Trophoblast cell (in vitro differentiated cells and primary cell): Measurements from ENCODE around the gene ALG10.
"Not testable (repeated sequence)": the region's sequence is repeated elsewhere in the genome, so short reads cannot be mapped to it uniquely, and the experiment has no call there.

Source experiments
- DNase-seq, 2 donors: peaks; one replicate each; pipeline ENCODE4 v3.0.0-alpha.2; 2016
- H2AFZ ChIP-seq: 2 replicates; pipeline ENCODE4 v1.6.1; 2013; ENCODE audit warnings: low read length, moderate library complexity, mild to moderate bottlenecking; ENCODE audit not compliant: insufficient read depth, poor library complexity
- H2AK5ac ChIP-seq: 2 replicates; pipeline ENCODE4 v1.6.1; 2013; ENCODE audit warnings: mild to moderate bottlenecking, low read length
- H2BK120ac ChIP-seq: 2 replicates; pipeline ENCODE4 v1.6.1; 2013; ENCODE audit warnings: low read length, mild to moderate bottlenecking, moderate library complexity; ENCODE audit not compliant: insufficient read depth, poor library complexity
- H2BK12ac ChIP-seq: 2 replicates; pipeline ENCODE4 v1.6.1; 2013; ENCODE audit warnings: mild to moderate bottlenecking, low read length, moderate library complexity
- H2BK5ac ChIP-seq: 2 replicates; pipeline ENCODE4 v1.6.1; 2013; ENCODE audit warnings: low read length, low read depth, moderate library complexity, mild to moderate bottlenecking; ENCODE audit not compliant: poor library complexity
- H3K14ac ChIP-seq: 2 replicates; pipeline ENCODE4 v1.6.1; 2013; ENCODE audit warnings: mild to moderate bottlenecking, low read length
- H3K18ac ChIP-seq: 2 replicates; pipeline ENCODE4 v1.6.1; 2013; ENCODE audit warnings: mild to moderate bottlenecking, low read length
- H3K23ac ChIP-seq: 2 replicates; pipeline ENCODE4 v1.6.1; 2013; ENCODE audit warnings: low read length
- H3K27ac ChIP-seq: 2 replicates; pipeline ENCODE4 v1.5.1; 2013; ENCODE audit warnings: low read depth, mild to moderate bottlenecking, inconsistent platforms, low read length, moderate library complexity
- H3K27me3 ChIP-seq: 2 replicates; pipeline ENCODE4 v1.6.1; 2013; ENCODE audit warnings: inconsistent platforms, mild to moderate bottlenecking, low read length, moderate library complexity; ENCODE audit not compliant: insufficient read depth
- H3K36me3 ChIP-seq, 2 experiments: 1 replicate in 1 of 2; 2 replicates in 1 of 2; pipeline ENCODE4 v1.6.1; 2013; ENCODE audit warnings: low read length in 2 of 2, mild to moderate bottlenecking in 2 of 2, moderate library complexity in 1 of 2; ENCODE audit not compliant: insufficient read depth in 2 of 2, control insufficient read depth in 1 of 2
- H3K4ac ChIP-seq: 2 replicates; pipeline ENCODE4 v1.6.1; 2013; ENCODE audit warnings: low read depth, mild to moderate bottlenecking, low read length, moderate library complexity
- H3K4me1 ChIP-seq, 2 experiments: 1 replicate in 1 of 2; 2 replicates in 1 of 2; pipeline ENCODE4 v1.6.1; 2013; ENCODE audit warnings: low read length in 2 of 2, mild to moderate bottlenecking in 2 of 2, moderate library complexity in 1 of 2; ENCODE audit not compliant: insufficient read depth in 2 of 2, control insufficient read depth in 1 of 2
- H3K4me2 ChIP-seq: 2 replicates; pipeline ENCODE4 v1.6.1; 2013; ENCODE audit warnings: inconsistent platforms, mild to moderate bottlenecking, low read length, moderate library complexity
- H3K4me3 ChIP-seq: 2 replicates; pipeline ENCODE4 v1.5.1; 2013; ENCODE audit warnings: mild to moderate bottlenecking, low read depth, low read length, inconsistent platforms
- H3K79me1 ChIP-seq: one replicate; pipeline ENCODE4 v1.6.1; 2013; ENCODE audit warnings: low read length
- H3K79me2 ChIP-seq: 2 replicates; pipeline ENCODE4 v1.6.1; 2013; ENCODE audit warnings: low read length, mild to moderate bottlenecking; ENCODE audit not compliant: control insufficient read depth, insufficient read depth, poor library complexity
- H3K9ac ChIP-seq: 2 replicates; pipeline ENCODE4 v1.6.1; 2013; ENCODE audit warnings: mild to moderate bottlenecking, low read length
- H3K9me3 ChIP-seq: 2 replicates; pipeline ENCODE4 v1.6.1; 2013; ENCODE audit warnings: low read depth, mild to moderate bottlenecking, control low read depth, inconsistent platforms, low read length; ENCODE audit not compliant: insufficient read depth
- H4K12ac ChIP-seq: 2 replicates; pipeline ENCODE4 v1.6.1; 2013; ENCODE audit warnings: low read depth, mild to moderate bottlenecking, low read length, moderate library complexity
- H4K8ac ChIP-seq: 2 replicates; pipeline ENCODE4 v1.6.1; 2013; ENCODE audit warnings: low read depth, mild to moderate bottlenecking, low read length, moderate library complexity
- H4K91ac ChIP-seq: one replicate; pipeline ENCODE4 v1.6.1; 2013; ENCODE audit warnings: low read depth, mild to moderate bottlenecking, low read length, moderate library complexity
- WGBS: extraction: QIAGEN DNeasy Blood & Tissue Kit; methylation state at CpG from one replicate; pipeline ENCODE4 v1.1.7; 2013; ENCODE audit warnings: missing lambda C conversion rate; ENCODE audit not compliant: insufficient read length, insufficient coverage; ENCODE audit errors: extremely low coverage; 5-methylcytosine and 5-hydroxymethylcytosine counted together

Gene ALG10

GRCh38 chr12:33988913-33989312 is 33.4 kb upstream of the ALG10 start:
- Histone ChIP-seq H3K79me1 (no peaks in the 10 kb centered on the region), H3K9ac (no peak overlapping the region), H3K4ac (no peak overlapping the region), H3K4me2 (no peak overlapping the region), H3K9me3 (no peaks in the 10 kb centered on the region), H2AK5ac (no peak overlapping the region), H4K12ac (no peak overlapping the region), H3K14ac (no peak overlapping the region), H4K91ac (no peak overlapping the region), H3K79me2 (no peaks in the 10 kb centered on the region), H2BK12ac (no peak overlapping the region), H3K36me3 (no peaks in the 10 kb centered on the region), H2BK120ac (no peak overlapping the region), H3K4me1 (no peaks in the 10 kb centered on the region), H2BK5ac (no peak overlapping the region), H3K27me3 (no peaks in the 10 kb centered on the region), H4K8ac (no peak overlapping the region), H3K18ac (no peak overlapping the region), H3K27ac (no peak overlapping the region), H3K4me3 (no peak overlapping the region), H3K23ac (no peak overlapping the region), H2AFZ (no peak overlapping the region)
- peak; percentile 4 to 78 for DNase-seq
- no CpG with 5 or more reads among the region's 3 CpGs for WGBS

GRCh38 chr12:33994857-33995808 is 27.2 kb upstream of the ALG10 start:
- H4K8ac ChIP-seq = no peak overlapping the region
- H2BK12ac ChIP-seq = no peak overlapping the region
- H3K79me2 ChIP-seq = no peaks in the 10 kb centered on the region
- peak; percentile 35 to 87 for DNase-seq
- no peak overlapping the region for H3K27ac ChIP-seq
- no peak overlapping the region for H3K23ac ChIP-seq
- no peak overlapping the region for H3K14ac ChIP-seq
- H3K9ac ChIP-seq = no peak overlapping the region
- no peaks in the 10 kb centered on the region for H3K4me1 ChIP-seq
- H2BK120ac ChIP-seq = no peak overlapping the region
- H4K12ac ChIP-seq = no peak overlapping the region
- no CpG with 5 or more reads among the region's 4 CpGs for WGBS
- H3K4ac ChIP-seq = no peak overlapping the region
- no peak overlapping the region for H4K91ac ChIP-seq
- H3K18ac ChIP-seq = no peak overlapping the region
- no peak overlapping the region for H2AK5ac ChIP-seq
- no peaks in the 10 kb centered on the region for H3K9me3 ChIP-seq
- no peak overlapping the region for H3K4me3 ChIP-seq
- H2BK5ac ChIP-seq = no peak overlapping the region
- no peaks in the 10 kb centered on the region for H3K79me1 ChIP-seq
- no peak overlapping the region for H2AFZ ChIP-seq
- no peaks in the 10 kb centered on the region for H3K27me3 ChIP-seq
- no peaks in the 10 kb centered on the region for H3K36me3 ChIP-seq
- no peak overlapping the region for H3K4me2 ChIP-seq

- DNase-seq, H2AFZ ChIP-seq, H3K18ac ChIP-seq, H3K4me2 ChIP-seq, H2AK5ac ChIP-seq, H3K4me1 ChIP-seq, H4K91ac ChIP-seq, H3K14ac ChIP-seq, H2BK12ac ChIP-seq, H3K79me2 ChIP-seq, H3K4ac ChIP-seq, H2BK5ac ChIP-seq, H3K9ac ChIP-seq, H3K4me3 ChIP-seq, H3K23ac ChIP-seq, H3K36me3 ChIP-seq, H3K9me3 ChIP-seq, H3K27me3 ChIP-seq, H3K27ac ChIP-seq, H4K8ac ChIP-seq, H4K12ac ChIP-seq, H2BK120ac ChIP-seq, H3K79me1 ChIP-seq: not testable (repeated sequence)
These were observed 13.5 kb upstream of the ALG10 start for GRCh38 chr12:34008835-34009234.

GRCh38 chr12:34016361-34016760 is 5.9 kb upstream of the ALG10 start:
- no peak for DNase-seq
- Histone ChIP-seq H2AK5ac (no peak overlapping the region), H2BK12ac (no peak overlapping the region), H3K4me1 (no peaks in the 10 kb centered on the region), H2BK120ac (no peak overlapping the region), H3K27ac (no peak overlapping the region), H3K4me3 (no peak overlapping the region), H4K12ac (no peak overlapping the region), H3K27me3 (no peaks in the 10 kb centered on the region), H3K9ac (no peak overlapping the region), H4K91ac (no peak overlapping the region), H4K8ac (no peak overlapping the region), H3K4ac (no peak overlapping the region), H3K14ac (no peak overlapping the region), H3K23ac (no peak overlapping the region), H3K79me2 (no peaks in the 10 kb centered on the region), H3K18ac (no peak overlapping the region), H2BK5ac (no peak overlapping the region), H3K9me3 (no peaks in the 10 kb centered on the region), H3K36me3 (no peaks in the 10 kb centered on the region), H3K79me1 (no peaks in the 10 kb centered on the region), H3K4me2 (no peak overlapping the region), H2AFZ (no peak overlapping the region)
- no CpG with 5 or more reads among the region's 3 CpGs for WGBS
